Stimulated activated CD4-positive, alpha-beta T cell treated with anti-CD3 and anti-CD28 coated beads, TNF-alpha, amount 100 ng/mL, for 4 hours (primary cell): ENCODE data around the gene SRCIN1.
A peak's percentile ranks its signal among the peaks of the same experiment; 100 is the strongest.

ENCODE experiments used
- DNase-seq, 3 experiments: peaks; one replicate each; pipeline ENCODE4 v3.0.0-alpha.2; 2020; ENCODE audit warnings: low read depth in 3 of 3

Gene SRCIN1

GRCh38 chr17:38600906-38601305 lies 4.8 kb downstream of the SRCIN1 start:
- DNase-seq: no peak

GRCh38 chr17:38600416-38600815 lies 5.3 kb downstream of the SRCIN1 start:
- no peak for DNase-seq

DNA sequence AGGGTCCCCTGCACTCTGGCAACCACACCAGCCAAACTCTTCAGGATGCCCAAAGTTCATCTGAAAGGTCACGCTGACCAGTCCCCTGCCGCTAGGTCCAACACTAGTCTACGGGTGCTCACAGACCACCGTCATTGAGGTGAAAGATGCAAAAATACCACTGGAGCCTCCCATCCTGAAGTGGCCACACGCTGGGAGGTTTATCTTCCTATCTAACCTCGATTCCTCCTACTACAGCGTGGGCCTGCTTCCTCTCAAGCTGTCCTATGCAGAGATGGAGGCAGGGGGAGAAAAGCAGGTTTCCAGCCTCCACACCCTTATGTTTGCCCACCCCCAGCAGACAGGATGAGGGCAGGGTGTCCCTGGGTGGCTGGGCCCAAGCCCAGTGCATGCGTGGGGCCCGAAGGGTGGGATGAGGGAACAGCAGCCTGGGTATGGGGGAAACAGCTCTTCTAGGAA lies 6.3 kb downstream of the SRCIN1 start:
- DNase-seq: no peak

DNA sequence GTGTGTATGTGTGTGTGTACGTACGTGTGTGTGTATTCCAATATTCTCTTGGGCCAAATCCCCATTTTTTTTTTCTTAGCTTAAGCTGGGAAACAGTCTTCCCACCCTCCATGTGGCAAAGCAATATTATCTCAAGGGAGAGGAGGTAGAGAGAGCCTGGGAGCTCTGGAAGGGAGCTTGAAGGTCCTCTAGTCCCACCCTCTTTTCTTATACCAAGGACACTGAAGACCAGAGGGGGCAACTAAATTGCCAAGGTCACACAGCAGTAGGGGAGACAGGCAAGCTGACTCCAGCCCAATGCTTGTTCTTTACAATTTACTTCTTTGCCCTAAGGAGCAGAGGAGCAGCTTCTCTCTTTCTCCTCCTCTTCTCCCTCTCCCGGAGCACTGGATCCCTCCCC lies 6.8 kb downstream of the SRCIN1 start:
- DNase-seq: no peak

DNA sequence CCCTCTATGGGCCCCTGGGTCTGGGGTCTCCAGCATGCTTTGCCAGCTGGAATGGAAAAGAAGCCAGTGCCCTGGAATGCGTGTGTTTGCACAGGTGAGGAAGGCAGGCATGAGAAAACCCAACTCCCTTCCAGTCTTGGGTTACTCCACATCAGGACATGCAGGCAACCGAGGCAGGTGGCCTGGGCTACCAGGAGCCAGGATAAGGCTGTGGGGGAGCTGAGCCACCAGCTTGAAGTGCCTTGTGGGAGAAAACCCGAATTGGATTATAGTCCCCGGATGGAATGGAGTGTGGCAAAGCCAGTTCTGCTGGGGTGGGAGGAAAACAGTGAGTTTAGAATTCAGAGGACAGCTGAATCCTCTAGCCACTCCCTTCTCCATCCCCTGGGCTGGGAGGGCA lies 7.2 kb downstream of the SRCIN1 start:
- DNase-seq: no peak

GRCh38 chr17:38597375-38597774 lies 8.4 kb downstream of the SRCIN1 start:
- DNase-seq: no peak

- no peak for DNase-seq
Observed at GRCh38 chr17:38596651-38597050, 9.1 kb downstream of the SRCIN1 start.

DNA sequence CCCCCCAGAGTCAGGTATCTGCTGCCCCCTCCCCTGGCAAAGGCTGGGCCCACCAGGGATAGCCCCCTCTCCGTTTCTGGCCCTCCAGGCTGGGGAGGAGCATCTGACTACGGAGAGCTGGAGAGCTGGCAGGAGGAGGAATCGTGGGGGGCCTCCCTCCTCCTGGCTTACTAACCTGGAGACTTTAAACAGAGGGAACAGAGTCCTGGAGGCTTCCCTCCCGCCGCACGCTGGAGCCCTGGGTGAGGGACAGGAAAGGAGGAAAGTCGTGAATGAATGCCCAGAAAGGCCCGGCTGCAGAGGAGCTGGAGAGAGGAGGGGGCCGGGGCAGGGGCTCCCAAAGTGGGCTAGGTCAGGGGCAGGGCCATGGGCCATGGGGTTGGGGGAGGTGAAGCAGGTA lies 9.9 kb downstream of the SRCIN1 start:
- no peak for DNase-seq

DNA sequence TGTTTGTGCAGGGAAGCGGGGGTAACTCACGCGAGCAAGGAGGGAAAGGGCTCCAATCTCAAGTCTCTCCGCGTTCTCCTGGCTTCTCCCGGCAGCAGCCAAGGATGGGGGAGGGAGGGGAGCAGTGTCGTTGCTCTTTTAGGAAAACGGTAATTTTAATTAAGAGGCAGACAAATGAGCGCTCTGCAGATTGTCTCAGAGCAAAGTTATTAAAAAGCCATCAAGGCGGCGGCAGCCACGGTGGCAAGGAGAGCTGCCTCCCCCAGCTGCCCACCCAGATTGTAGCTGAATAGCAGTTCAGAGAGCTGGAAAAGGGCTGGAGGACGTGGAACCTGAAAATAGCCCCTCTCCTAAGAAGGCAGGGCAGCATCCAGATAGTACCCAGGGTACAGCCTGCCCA lies 11.6 kb downstream of the SRCIN1 start:
- no peak for DNase-seq

- no peak for DNase-seq
Observed at GRCh38 chr17:38592487-38592886, 13.3 kb downstream of the SRCIN1 start.

GRCh38 chr17:38591759-38592241 lies 14.0 kb downstream of the SRCIN1 start:
- DNase-seq: no peak

GRCh38 chr17:38590988-38591758 lies 14.6 kb downstream of the SRCIN1 start:
- DNase-seq: no peak

GRCh38 chr17:38589462-38590114 lies 16.2 kb downstream of the SRCIN1 start:
- DNase-seq: no peak

DNA sequence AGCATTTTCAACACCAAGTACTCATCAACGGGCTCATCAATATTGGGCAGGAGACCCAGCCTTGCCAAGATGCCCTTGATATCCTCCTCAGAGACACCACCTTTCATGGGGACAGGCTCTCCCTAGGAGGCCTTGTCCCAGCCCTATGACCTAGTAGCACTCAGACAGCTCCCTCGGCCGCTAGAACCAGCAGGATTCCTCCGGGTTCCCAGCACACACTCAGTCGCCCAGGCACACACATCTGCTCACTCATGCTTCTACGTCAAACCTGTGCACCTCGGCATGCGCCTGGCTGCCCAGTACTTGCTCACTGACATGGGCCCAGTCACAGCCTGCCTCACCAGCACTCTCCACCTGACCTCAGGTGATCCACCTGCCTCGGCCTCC lies 17.0 kb downstream of the SRCIN1 start:
- no peak for DNase-seq

DNA sequence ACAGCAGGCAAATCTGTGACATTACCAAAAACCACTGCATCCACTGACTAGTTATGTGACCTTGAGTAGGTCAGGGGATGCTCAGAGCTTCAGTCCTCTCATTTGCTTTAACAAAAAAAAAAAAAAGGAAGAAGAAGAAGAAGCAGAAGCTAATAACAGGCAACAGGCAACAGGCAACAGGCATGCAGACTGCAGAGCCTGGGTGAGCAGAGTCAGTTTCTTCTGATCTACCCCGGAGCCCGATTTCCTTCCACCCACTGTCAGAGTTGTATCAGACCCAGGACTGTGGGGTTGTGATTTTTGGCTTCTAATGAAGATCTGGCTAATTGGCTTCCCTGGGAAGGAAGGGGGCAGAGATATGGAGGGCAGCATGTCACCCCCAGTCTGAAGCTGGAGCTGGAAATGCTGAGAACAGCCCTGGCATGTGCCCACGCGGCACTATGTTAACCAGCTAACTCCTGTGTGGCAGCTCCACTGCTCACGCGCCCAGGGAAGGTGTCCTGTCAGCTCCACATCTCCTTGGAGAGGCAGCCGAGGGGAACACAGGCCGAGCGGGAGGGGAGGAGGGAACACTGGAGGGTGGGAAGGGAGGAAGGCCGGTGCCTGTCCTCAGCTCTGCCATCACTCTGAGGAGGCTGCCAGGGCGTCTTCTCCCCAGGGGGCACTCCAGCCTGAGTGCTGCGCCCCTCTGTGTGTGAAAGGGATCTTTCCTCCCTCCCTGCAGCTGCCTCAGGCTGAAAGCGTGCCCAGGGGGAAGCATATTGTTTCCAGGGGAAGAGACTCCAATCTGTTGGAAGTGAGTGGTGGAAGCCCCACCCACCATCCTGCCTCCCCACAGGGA lies 17.6 kb downstream of the SRCIN1 start:
- DNase-seq: no peak

GRCh38 chr17:38587203-38587602 lies 18.5 kb downstream of the SRCIN1 start:
- no peak for DNase-seq

DNA sequence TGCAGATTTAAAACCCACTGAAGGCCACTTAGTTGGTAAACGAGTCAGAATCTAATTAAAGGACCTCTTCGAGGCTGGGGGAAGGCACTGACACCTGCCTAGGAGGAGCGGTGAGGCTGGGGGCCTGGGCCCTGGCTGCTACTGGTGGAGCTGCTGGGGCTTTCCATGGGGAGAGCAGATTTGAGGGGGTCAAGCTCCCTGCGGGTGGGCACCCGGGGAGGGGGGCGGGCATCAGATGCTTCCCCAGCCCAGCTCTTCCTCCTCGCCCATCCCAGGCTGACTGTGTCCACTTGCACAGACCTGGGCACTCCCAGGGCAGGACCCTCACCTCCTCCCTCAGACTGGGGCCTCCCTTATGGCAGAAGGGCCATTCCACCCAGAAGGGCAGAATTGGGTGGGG lies 19.0 kb downstream of the SRCIN1 start:
- no peak for DNase-seq

DNA sequence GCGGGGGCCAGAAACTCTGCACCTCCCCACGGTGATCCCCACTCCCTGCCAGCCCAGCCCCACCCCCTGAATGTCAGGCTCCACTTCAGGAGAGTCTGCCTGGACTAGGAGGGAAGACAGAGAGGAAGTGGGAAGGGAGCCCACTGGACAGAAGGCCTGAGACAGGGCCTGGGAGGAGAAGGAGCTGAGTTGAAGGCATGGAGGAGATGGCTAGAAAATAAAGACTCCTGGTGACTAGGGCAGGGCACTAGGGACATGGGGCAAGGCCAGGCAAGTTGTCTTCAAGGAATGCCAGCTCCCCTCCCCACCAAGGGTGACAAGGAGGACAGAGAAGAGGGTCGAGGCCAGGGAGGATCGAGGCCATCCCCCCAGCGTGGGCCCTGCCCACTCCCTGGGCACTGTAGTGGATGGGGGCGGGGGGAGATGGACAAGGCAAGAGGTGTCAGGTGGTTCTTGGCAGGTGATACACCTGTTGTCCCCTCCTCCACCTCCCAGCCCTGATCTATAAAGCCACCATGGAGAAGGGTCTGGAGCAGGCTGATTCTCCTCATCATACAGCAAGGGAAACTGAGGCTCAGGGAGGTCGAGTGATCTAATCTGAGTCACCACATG lies 19.7 kb downstream of the SRCIN1 start:
- no peak for DNase-seq

GRCh38 chr17:38585056-38585917 lies 20.5 kb downstream of the SRCIN1 start:
- DNase-seq: no peak

- peak in 1 of 3 experiments; percentile 48 for DNase-seq
Observed at GRCh38 chr17:38584350-38584925, 21.3 kb downstream of the SRCIN1 start.
